Endothelial cell of umbilical vein (primary cell): ENCODE data around the gene ZDHHC22. TPM values are rescaled to one million over a fixed set of nuclear protein-coding genes. Genes with fewer than 3 reads are reported as not detected.

Experiments used
- BruUV-seq: library from RNA; stranded (reverse); fragments of 400-500 nt; replicated peaks from 2 replicates; lab custom pipeline; 2021; lab: Mats Ljungman, UMichigan
- CTCF ChIA-PET: fragments of 300-600, 350-600 bp; sonication (Branson Sonifier 250); formaldehyde crosslinking; loops from one replicate; lab custom pipeline; 2021; ENCODE audit warnings: antibody characterized with exemption, inconsistent platforms; lab: Charles Lee
- POLR2A ChIA-PET: fragments of 300-600, 350-600 bp; sonication (Branson Sonifier 250); formaldehyde crosslinking; loops from one replicate; lab custom pipeline; 2021; ENCODE audit warnings: antibody characterized with exemption, inconsistent platforms; lab: Charles Lee
- DNase-seq: peaks from one replicate; pipeline ENCODE4 v3.0.0-alpha.2; 2011; ENCODE audit warnings: low read depth, low spot score
- FAIRE-seq: peaks from 2 replicates; lab custom pipeline; 2011; peaks lifted over from hg19 to GRCh38; lab: Jason Lieb, UNC
- H2AFZ ChIP-seq: 2 replicates; pipeline ENCODE4 v1.6.0; 2012; ENCODE audit warnings: low read depth, low read length, control low read depth, inconsistent platforms
- H3K27ac ChIP-seq: 2 replicates; pipeline ENCODE4 v1.5.1; 2011; ENCODE audit warnings: low read depth, mild to moderate bottlenecking, control low read depth, low read length, moderate library complexity; ENCODE audit not compliant: insufficient read depth
- H3K27me3 ChIP-seq, 2 experiments: 2 replicates each; pipeline versions ENCODE4 v1.6.0 to v1.6.1; 2011; ENCODE audit warnings: low read length in 2 of 2, mixed read lengths in 1 of 2; ENCODE audit not compliant: control insufficient read depth in 2 of 2, insufficient read depth in 2 of 2
- H3K36me3 ChIP-seq, 2 experiments: 2 replicates in 1 of 2; 3 replicates in 1 of 2; pipeline ENCODE4 v1.5.1; 2011; ENCODE audit warnings: low read length in 2 of 2, mild to moderate bottlenecking in 1 of 2, moderate library complexity in 1 of 2; ENCODE audit not compliant: control insufficient read depth in 2 of 2, insufficient read depth in 2 of 2; ENCODE audit errors: extremely low read depth in 1 of 2
- H3K4me1 ChIP-seq: 3 replicates; pipeline ENCODE4 v1.5.1; 2011; ENCODE audit warnings: mild to moderate bottlenecking, low read length; ENCODE audit not compliant: control insufficient read depth, insufficient read depth; ENCODE audit errors: extremely low read depth
- H3K4me2 ChIP-seq: 2 replicates; pipeline ENCODE4 v1.6.1; 2011; ENCODE audit warnings: low read length, control low read depth, mixed read lengths; ENCODE audit not compliant: insufficient read depth
- H3K4me3 ChIP-seq, 3 experiments: fragments of 200-600 bp in 1 of 3; sonication (generic), shearing (Covaris generic) in 1 of 3; replicated peaks in 1 of 3; 2 replicates each; pipeline ENCODE4 v1.5.1; 2011 to 2016; ENCODE audit warnings: control low read depth in 3 of 3, low read length in 3 of 3, mild to moderate bottlenecking in 2 of 3, inconsistent platforms in 1 of 3, low read depth in 1 of 3, moderate library complexity in 1 of 3; ENCODE audit not compliant: insufficient read depth in 1 of 3
- H3K79me2 ChIP-seq: 2 replicates; pipeline ENCODE4 v1.6.0; 2012; ENCODE audit warnings: low read length, inconsistent platforms; ENCODE audit not compliant: control insufficient read depth, insufficient read depth
- H3K9ac ChIP-seq: replicated peaks from 2 replicates; pipeline ENCODE3; 2011; ENCODE audit warnings: low read length, control low read depth; ENCODE audit not compliant: insufficient read depth; ENCODE audit errors: extremely low read depth
- H3K9me1 ChIP-seq: replicated peaks from 3 replicates; pipeline ENCODE4 v1.6.0; 2011; ENCODE audit warnings: mild to moderate bottlenecking, low read length; ENCODE audit not compliant: control insufficient read depth, insufficient read depth; ENCODE audit errors: extremely low read depth
- H3K9me3 ChIP-seq: replicated peaks from 2 replicates; pipeline ENCODE4 v1.5.1; 2012; ENCODE audit warnings: low read length, inconsistent platforms; ENCODE audit not compliant: control insufficient read depth, insufficient read depth
- H4K20me1 ChIP-seq: replicated peaks from 2 replicates; pipeline ENCODE3; 2011; ENCODE audit warnings: mild to moderate bottlenecking, low read length; ENCODE audit not compliant: control insufficient read depth, insufficient read depth; ENCODE audit errors: extremely low read depth
- CTCF ChIP-seq, 2 donors: IDR thresholded peaks; 1 replicate in 1 of 2; 2 replicates in 1 of 2; pipeline ENCODE4 v1.5.1; 2011; ENCODE audit warnings: low read length in 2 of 2, mild to moderate bottlenecking in 2 of 2, moderate library complexity in 2 of 2, control low read depth in 1 of 2, inconsistent platforms in 1 of 2, low read depth in 1 of 2; ENCODE audit not compliant: insufficient read depth in 1 of 2; ENCODE audit errors: extremely low read depth in 1 of 2
- GATA2 ChIP-seq: IDR thresholded peaks from 2 replicates; pipeline ENCODE4 v1.7.0; 2011; ENCODE audit warnings: low read depth, mild to moderate bottlenecking, moderate library complexity, mixed read lengths, low read length; ENCODE audit not compliant: insufficient read length, insufficient read depth
- JUN ChIP-seq: IDR thresholded peaks from 2 replicates; pipeline ENCODE4 v1.6.1; 2011; ENCODE audit warnings: borderline replicate concordance, low read depth; ENCODE audit not compliant: insufficient read length, insufficient read depth
- MAX ChIP-seq: IDR thresholded peaks from 2 replicates; pipeline ENCODE4 v1.6.1; 2011; ENCODE audit not compliant: insufficient read depth, insufficient read length
- MYC ChIP-seq: IDR thresholded peaks from one replicate; pipeline ENCODE4 v1.6.1; 2011; ENCODE audit warnings: mild to moderate bottlenecking, low read depth, low read length
- POLR2AphosphoS5 ChIP-seq: IDR thresholded peaks from 2 replicates; pipeline ENCODE4 v1.6.1; 2012; ENCODE audit warnings: low read depth, mild to moderate bottlenecking, control low read depth, low read length, moderate library complexity; ENCODE audit not compliant: insufficient read depth
- dilution Hi-C: fragments of 300-500 bp; cut with MboI; formaldehyde crosslinking; loops from one replicate; pipeline ENCODE4 v1.15.0; 2019; ENCODE audit warnings: low sequenced_read_pairs; ENCODE audit not compliant: extremely low pct_ligation_motif_present
- intact Hi-C: fragments of 100-400 bp; cut with micrococcal nuclease; formaldehyde crosslinking; loops from one replicate; pipeline ENCODE4 v1.10.0; 2022
- polyA plus RNA-seq, 4 experiments: library from polyadenylated mRNA; depleted of rRNA in 3 of 4; stranded (reverse) in 3 of 4; unstranded in 1 of 4; fragments of >200 nt; gene quantifications; 2 replicates each; pipeline versions ENCODE4 v1.2.1 to v1.2.3, GENCODE V29; 2011 to 2012; ENCODE audit warnings: missing spikeins in 1 of 4
- total RNA-seq: library from RNA; stranded (reverse); gene quantifications from 2 replicates; pipeline ENCODE4 v1.2.3, GENCODE V29; 2021

Gene ZDHHC22
- total and polyA plus RNA-seq, 2 donors (not counting 3 experiments of a cell fraction or from before 2014, with no cell fraction given), result 0.03 to 0.24 TPM

- H3K27me3 ChIP-seq, result no peaks in the 10 kb centered on the region
- H3K4me2 ChIP-seq, result peak overlapping the region; percentile 88
- peak overlapping the region; percentile 8 to 66 (median 61) for H3K4me3 ChIP-seq
- DNase-seq, result no peak
- intact Hi-C loops, result loop anchor here (5.0 to 10.0 kb wide), 2 partner anchors 360 to 382 kb away; partner anchors contain the start of genes AHSA1 and VIPAS39
- H3K36me3 ChIP-seq, result no peaks in the 10 kb centered on the region
- BruUV-seq, result TSS peak; percentile 80
- no peaks in the 10 kb centered on the region for H3K9me3 ChIP-seq
- TF ChIP-seq CTCF (IDR thresholded peaks at IDR 0.05; ENCODE audit: extremely low read depth in 1 of 2, insufficient read depth in 1 of 2, low read depth in 1 of 2, low read length in 2 of 2) (no peak), MAX (no peak), MYC (no peak), GATA2 (no peak), POLR2AphosphoS5 (no peak), JUN (no peak)
- dilution Hi-C loops, result loop anchor here (25.0 kb wide), 1 partner anchor 210 kb away; no protein-coding TSS in a partner anchor
- H4K20me1 ChIP-seq, result no peaks in the 10 kb centered on the region
- peak overlapping the region; percentile 3 for H2AFZ ChIP-seq
- CTCF ChIA-PET, result interaction anchor here (0.8 to 13.5 kb wide), 7 partner anchors 13 to 223 kb away, joined by 3 to 312 read pairs (median 4); no protein-coding TSS in a partner anchor
- peak; percentile 82 for FAIRE-seq
- peaks cover 23% of the 10 kb centered on the region for H3K79me2 ChIP-seq
- H3K9me1 ChIP-seq, result no peaks in the 10 kb centered on the region
- H3K9ac ChIP-seq, result peak overlapping the region; percentile 84
- peaks cover 27% of the 10 kb centered on the region for H3K4me1 ChIP-seq
- POLR2A ChIA-PET, result no interaction called here
- peak overlapping the region; percentile 57 for H3K27ac ChIP-seq
These were observed 44.4 kb downstream of the ZDHHC22 start for GRCh38 chr14:77097006-77097699.
